NB4 (cell line): Measurements from ENCODE around the gene TUBB4B.

ENCODE experiments used
- DNase-seq: peaks from one replicate; pipeline ENCODE4 v3.0.0; 2010; ENCODE audit warnings: low read depth
- H3K4me3 ChIP-seq: one replicate; pipeline ENCODE4 v1.5.1; 2011; ENCODE audit warnings: mild to moderate bottlenecking, low read depth, low read length, moderate library complexity
- MYC ChIP-seq: IDR thresholded peaks from 2 replicates; pipeline ENCODE4 v1.6.1; 2011; ENCODE audit warnings: low read depth, low read length
- POLR2A ChIP-seq: IDR thresholded peaks from 2 replicates; pipeline ENCODE4 v1.6.1; 2011; ENCODE audit warnings: mild to moderate bottlenecking; ENCODE audit not compliant: insufficient read length; ENCODE audit errors: extremely low read depth
- TF ChIP-seq, protein P1 (sequence below): IDR thresholded peaks from one replicate; pipeline ENCODE4 v1.5.1; 2012; ENCODE audit warnings: low read depth, low read length
- TF ChIP-seq, protein P2 (sequence below): IDR thresholded peaks from 2 replicates; pipeline ENCODE4 v1.6.1; 2011; ENCODE audit warnings: low read depth, low read length

The TUBB4B gene

DNA sequence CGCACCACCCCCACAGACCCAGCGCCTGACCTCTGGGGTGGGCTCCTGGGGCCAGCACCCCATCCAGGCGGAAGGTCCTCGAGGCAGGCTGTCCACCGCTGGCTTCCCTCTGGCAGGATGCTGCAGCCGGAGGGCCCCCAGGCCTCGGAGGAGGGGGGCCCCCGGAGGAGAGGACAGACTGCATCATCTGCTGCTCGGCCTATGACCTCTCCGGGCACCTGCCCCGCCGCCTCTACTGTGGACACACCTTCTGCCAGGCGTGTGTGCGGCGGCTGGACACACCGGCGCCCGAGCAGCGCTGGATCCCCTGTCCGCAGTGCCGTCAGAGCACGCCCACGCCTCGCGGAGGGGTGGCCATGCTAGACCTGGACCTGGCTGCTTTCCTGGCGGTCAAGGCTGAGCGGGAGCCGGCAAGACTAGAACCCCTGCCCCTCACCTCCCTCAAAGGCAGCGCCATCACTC lies 12.6 kb upstream of the TUBB4B start:
- no peak for TF ChIP-seq POLR2A
- TF ChIP-seq, protein P1, sequence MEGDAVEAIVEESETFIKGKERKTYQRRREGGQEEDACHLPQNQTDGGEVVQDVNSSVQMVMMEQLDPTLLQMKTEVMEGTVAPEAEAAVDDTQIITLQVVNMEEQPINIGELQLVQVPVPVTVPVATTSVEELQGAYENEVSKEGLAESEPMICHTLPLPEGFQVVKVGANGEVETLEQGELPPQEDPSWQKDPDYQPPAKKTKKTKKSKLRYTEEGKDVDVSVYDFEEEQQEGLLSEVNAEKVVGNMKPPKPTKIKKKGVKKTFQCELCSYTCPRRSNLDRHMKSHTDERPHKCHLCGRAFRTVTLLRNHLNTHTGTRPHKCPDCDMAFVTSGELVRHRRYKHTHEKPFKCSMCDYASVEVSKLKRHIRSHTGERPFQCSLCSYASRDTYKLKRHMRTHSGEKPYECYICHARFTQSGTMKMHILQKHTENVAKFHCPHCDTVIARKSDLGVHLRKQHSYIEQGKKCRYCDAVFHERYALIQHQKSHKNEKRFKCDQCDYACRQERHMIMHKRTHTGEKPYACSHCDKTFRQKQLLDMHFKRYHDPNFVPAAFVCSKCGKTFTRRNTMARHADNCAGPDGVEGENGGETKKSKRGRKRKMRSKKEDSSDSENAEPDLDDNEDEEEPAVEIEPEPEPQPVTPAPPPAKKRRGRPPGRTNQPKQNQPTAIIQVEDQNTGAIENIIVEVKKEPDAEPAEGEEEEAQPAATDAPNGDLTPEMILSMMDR = no peak
- TF ChIP-seq, protein P2, sequence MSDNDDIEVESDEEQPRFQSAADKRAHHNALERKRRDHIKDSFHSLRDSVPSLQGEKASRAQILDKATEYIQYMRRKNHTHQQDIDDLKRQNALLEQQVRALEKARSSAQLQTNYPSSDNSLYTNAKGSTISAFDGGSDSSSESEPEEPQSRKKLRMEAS = no peak
- no peak for TF ChIP-seq MYC
- DNase-seq = no peak
- no peak overlapping the region for H3K4me3 ChIP-seq

DNA sequence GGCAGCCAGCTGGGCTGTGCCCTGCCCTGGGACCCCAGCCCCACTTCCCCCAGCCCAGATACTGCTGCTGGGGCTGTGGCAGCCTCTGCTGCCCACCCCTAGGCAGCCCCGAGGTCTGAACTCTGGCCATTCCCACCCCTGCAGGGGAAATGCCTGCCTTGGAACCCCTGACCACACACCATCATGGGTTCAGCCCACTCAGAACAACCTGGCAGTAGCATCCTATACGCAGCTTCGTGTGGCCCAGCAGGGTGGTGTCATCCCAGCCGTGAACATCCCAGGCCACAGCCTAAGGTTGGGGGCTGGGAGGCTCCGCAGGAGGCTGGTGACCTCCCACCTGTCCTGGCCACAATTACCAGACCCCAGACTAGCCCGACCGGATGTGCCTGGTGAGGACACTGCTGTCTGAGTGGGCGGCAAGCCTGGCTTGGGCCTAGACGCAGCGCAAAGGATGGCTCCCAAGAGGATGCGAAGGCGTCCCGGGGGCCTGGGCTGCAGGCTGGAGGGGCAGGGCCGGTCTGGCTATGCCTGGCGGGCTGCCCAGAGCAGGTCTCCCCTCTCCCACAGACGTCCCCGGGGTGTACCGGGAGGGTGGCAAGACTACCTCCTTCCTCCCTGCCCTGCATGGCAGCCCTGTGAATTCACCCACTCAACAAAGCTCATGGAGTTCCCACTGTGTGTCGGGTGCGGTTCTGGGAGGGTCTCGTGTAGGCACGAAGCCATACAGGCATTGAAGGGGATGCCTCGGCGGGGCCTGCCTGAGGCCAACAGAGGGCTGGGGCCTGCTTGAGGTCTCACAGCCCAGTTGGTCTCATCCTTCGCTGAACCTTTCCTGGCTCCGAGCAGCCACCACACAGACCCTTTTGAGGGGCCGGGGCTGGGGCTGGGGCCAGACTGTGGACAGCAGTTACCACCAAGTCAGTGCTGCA lies 11.9 kb upstream of the TUBB4B start:
- TF ChIP-seq POLR2A = no peak
- TF ChIP-seq, protein P2 = no peak
- TF ChIP-seq MYC = no peak
- TF ChIP-seq, protein P1 = no peak
- DNase-seq = no peak
- no peak overlapping the region for H3K4me3 ChIP-seq

DNA sequence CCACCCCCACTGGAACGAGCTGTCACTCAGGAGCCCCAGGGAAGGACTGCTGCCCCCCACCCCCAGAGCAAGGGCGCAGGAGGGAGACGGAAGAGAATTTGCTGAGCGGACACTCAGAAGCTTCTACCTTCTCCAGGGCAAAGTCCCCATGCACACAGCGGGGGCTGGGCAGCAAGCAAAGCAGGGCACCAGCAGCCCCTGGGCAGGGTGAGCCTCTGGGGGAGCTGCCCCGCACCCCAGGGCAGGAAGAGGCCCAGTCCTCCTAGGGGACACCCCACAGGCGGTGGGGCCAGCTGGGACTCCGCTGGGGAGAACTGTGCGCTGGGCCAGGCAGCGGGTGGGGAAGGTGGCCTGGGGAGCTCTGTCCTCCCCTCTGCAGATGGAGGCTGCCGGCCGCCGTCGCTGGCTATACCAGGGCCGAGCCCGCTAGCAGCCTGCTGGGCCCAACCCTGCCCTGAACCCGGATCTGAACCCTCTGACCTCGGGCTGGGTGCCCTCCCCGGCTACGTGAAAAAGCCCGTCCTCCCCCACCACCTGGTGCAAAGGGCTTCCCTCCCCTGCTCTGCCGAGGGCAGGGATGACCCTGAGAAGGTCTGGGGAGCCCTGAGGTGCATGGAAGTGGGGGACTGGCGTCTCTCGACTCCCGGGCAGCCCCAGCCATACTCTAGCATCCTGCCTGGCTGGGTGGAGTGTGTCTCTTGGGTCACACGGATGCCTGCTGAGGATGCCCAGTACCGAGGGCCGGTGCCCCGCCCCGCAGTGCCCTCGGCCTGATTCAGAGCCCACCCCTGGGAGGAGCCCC lies 11.0 kb upstream of the TUBB4B start:
- DNase-seq = no peak
- TF ChIP-seq, protein P1 = no peak
- TF ChIP-seq POLR2A (no peak), MYC (no peak)
- TF ChIP-seq, protein P2 = no peak
- no peak overlapping the region for H3K4me3 ChIP-seq

DNA sequence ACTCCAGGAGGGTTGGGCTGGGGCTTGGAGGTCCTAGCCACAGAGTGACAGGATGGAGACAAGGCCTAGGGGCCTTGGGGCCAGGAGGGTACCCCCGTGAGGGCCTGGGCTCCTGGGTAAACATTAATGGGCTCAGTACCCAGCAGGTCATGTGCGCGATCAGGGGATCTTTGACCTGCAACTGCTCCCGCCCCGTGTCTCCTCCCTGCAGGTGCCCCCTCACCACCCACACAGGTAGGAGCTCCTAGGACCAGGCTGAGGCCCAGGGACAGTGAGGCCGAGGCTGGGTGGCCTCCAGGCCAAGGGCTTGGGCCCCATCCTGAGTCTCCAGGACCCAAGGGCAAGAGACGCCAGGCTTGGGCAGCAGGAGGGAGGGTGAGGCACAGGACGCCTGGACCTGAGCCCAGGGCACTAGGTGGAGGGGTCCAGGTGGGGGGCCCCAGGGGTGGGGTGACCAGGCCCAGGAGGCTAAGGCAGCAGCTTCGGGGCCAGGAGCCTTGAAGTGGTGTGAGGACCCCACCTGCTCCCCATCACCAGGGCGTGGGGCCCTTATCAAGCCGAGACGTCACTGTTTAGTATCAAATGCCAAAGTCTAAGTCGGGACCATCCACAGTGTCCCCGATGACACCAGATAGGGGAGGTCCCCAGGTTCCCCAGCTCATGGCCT lies 10.2 kb upstream of the TUBB4B start, which contains the start of gene SLC34A3:
SLC34A3 (plus strand) TSS at position 197 of the 667 bp plus-strand sequence. CDS start 802 bp downstream, outside the sequence.
- no peak for DNase-seq
- TF ChIP-seq POLR2A (no peak), MYC (no peak)
- TF ChIP-seq, protein P2 = no peak
- TF ChIP-seq, protein P1 = no peak

DNA sequence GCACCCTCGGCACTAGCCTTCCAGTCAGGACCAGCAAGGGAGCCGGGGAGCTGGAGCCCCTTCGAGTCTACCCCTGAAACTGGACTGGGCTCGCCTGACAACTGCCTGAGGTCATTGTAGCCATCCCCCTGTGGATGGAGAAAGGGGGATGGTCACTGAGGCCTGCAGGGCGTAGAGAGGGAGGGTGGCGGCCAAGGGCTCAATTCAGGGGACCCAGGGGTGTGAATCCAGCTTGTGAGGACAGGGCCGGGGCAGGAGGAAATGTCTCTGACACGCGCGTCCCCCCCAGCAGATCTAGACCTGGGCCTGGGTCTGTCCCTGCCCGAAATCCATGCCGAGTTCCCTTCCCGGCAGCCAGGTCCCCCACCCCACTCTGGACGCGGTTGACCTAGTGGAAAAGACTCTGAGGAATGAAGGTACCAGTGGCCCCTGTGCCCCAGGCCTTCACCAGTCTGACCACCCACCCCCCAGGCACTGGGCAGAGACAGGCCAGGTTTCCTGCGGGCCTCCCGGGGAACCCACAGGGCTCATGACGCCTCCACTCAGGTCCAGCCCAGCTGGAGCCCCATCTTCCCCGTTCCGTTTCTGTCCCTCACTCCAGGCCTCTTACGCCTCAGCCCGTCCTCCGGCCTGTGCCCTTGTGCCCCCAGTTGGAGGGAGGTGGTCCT lies 9.6 kb upstream of the TUBB4B start:
- TF ChIP-seq MYC (no peak), POLR2A (no peak)
- TF ChIP-seq, protein P2 = no peak
- TF ChIP-seq, protein P1 = no peak
- no peak for DNase-seq
- no peak overlapping the region for H3K4me3 ChIP-seq

More for the DNA sequence above, 10.2 kb upstream of the TUBB4B start, which contains the start of gene SLC34A3:
- H3K4me3 ChIP-seq = no peak within 1 kb of the TSS
